ENCODE results near the gene PHLDB1. TPM values are rescaled to one million over a fixed set of nuclear protein-coding genes. Genes with fewer than 3 reads are reported as not detected.
"Not testable (repeated sequence)": the region's sequence is repeated elsewhere in the genome, so short reads cannot be mapped to it uniquely, and the experiment has no call there.

Gene PHLDB1
- total RNA-seq, 4 donors from 2014 or later: 299 to 365 (median 323) TPM

DNA sequence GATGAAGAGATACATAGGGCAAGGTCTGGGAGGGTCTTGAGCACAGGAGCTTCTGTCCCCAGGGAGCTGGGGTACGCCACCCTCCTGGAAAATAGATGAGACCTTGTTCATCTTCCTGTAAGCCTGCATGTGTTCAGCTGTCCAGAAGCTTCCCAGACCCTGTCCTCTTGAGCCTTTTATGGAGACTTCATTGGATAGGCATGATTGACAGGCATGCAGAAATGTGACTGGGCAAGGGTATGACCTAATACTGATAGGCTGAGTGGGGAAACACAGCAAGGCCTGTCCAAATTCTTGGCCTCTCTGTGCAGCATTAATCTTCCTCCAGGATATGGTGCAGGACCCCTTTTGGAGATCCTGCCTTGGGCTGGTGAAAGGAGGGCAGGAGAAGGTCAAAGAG lies 19.5 kb upstream of the PHLDB1 start:
- WGBS, 2 donors: 93 to 100% methylated on average over 1 of the region's 1 CpG
- no peaks in the 10 kb centered on the region for H3K27me3 ChIP-seq
- TF ChIP-seq, protein P1, sequence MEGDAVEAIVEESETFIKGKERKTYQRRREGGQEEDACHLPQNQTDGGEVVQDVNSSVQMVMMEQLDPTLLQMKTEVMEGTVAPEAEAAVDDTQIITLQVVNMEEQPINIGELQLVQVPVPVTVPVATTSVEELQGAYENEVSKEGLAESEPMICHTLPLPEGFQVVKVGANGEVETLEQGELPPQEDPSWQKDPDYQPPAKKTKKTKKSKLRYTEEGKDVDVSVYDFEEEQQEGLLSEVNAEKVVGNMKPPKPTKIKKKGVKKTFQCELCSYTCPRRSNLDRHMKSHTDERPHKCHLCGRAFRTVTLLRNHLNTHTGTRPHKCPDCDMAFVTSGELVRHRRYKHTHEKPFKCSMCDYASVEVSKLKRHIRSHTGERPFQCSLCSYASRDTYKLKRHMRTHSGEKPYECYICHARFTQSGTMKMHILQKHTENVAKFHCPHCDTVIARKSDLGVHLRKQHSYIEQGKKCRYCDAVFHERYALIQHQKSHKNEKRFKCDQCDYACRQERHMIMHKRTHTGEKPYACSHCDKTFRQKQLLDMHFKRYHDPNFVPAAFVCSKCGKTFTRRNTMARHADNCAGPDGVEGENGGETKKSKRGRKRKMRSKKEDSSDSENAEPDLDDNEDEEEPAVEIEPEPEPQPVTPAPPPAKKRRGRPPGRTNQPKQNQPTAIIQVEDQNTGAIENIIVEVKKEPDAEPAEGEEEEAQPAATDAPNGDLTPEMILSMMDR (IDR thresholded peaks at IDR 0.05): no peak
- TF ChIP-seq EP300 (IDR thresholded peaks at IDR 0.05): no peak
- no peaks in the 10 kb centered on the region for H3K9me3 ChIP-seq
- no peak overlapping the region for H3K4me3 ChIP-seq
- H3K27ac ChIP-seq: no peak overlapping the region
- no peak for DNase-seq (ENCODE audit: low spot score in 2 of 2)
- H3K4me1 ChIP-seq: peaks cover 0 to 24% (median 0%) of the 10 kb centered on the region in 4 donors
- H3K36me3 ChIP-seq: peaks cover 0 to 98% (median 8%) of the 10 kb centered on the region in 3 donors

DNA sequence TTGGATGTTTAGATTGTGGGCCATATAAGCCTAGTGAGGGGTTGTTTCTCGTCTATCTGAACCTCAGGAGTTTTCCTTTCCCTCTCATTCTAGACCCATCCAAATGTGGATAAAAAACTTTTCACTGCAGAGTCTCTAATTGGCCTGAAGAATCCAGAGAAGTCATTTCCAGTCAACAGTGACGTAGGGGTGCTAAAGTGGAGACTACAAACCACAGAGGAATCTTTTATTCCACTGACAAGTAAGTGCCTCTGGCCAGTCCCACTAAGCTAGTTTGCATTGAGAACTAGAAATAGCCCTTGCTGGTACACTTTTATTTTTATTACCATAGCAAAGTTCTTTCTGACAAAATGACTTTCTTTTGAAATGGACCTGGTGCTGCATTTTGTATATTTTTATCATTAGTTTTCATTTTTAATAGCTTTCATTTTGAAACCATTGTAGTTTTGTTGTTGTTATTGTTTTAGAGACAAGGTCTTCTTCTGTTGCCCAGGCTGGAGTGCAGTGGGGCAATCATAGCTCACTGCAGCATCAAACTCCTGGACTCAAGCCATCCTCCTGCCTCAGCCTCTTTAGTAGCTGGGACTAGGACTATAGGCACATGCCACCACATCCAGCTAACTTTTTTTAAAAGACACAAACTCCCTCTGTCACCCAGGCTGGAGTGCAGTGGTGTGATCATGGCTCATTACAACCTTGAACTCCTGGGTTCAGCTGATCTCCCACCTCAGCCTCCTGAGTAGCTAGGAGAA lies 14.6 kb upstream of the PHLDB1 start:
- Histone ChIP-seq H3K9me3 (no peaks in the 10 kb centered on the region), H3K36me3 (peaks cover 0 to 90% (median 6%) of the 10 kb centered on the region in 3 donors), H3K27ac (peak overlapping the region; percentile 28 to 89 (median 68)), H3K27me3 (no peaks in the 10 kb centered on the region), H3K4me3 (no peak overlapping the region), H3K4me1 (peaks cover 0 to 60% (median 3%) of the 10 kb centered on the region in 4 donors)
- 32 to 42% methylated on average over 2 of the region's 2 CpGs for WGBS, 2 donors
- DNase-seq (ENCODE audit: low spot score in 2 of 2): peak in 1 of 2 donors; percentile 47
- TF ChIP-seq, protein P1 (IDR thresholded peaks at IDR 0.05): no peak
- peak; percentile 18 to 44 for TF ChIP-seq EP300 (IDR thresholded peaks at IDR 0.05)
- peak in 1 of 2 donors; percentile 25 for TF ChIP-seq POLR2A (IDR thresholded peaks at IDR 0.05)

DNA sequence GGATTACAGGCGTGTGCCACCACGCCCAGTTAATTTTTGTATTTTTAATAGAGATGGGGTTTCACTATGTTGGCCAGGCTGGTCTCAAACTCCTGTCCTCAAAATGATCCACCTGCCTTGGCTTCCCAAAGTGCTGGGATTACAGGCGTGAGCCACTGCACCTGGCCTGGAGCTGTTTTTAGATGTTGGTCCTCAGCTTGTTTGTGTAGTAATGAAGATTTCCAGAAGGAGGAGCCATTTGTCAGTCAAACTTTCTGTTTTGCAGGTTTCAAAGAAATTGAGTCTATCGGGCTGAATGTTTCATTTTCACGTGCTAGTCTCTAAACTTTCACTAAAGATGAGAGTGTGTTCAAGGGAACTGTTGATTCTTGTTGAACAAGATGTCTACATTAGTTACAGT lies 12.4 kb upstream of the PHLDB1 start:
- not testable (repeated sequence) for H3K4me3 ChIP-seq; H3K9me3 ChIP-seq; H3K27me3 ChIP-seq; DNase-seq (ENCODE audit: low spot score in 2 of 2)
- WGBS, 2 donors: 41 to 49% methylated on average over 5 of the region's 5 CpGs
- Histone ChIP-seq H3K36me3 (peaks cover 0 to 90% (median 6%) of the 10 kb centered on the region in 3 donors), H3K4me1 (peaks cover 0 to 60% (median 3%) of the 10 kb centered on the region in 4 donors), H3K27ac (peak overlapping the region in 3 of 4 donors; percentile 15 to 89 (median 84))
- TF ChIP-seq, protein P1 (IDR thresholded peaks at IDR 0.05): peak; percentile 16 to 80 (median 38)
- TF ChIP-seq EP300 (IDR thresholded peaks at IDR 0.05): peak in 1 of 2 donors; percentile 63

DNA sequence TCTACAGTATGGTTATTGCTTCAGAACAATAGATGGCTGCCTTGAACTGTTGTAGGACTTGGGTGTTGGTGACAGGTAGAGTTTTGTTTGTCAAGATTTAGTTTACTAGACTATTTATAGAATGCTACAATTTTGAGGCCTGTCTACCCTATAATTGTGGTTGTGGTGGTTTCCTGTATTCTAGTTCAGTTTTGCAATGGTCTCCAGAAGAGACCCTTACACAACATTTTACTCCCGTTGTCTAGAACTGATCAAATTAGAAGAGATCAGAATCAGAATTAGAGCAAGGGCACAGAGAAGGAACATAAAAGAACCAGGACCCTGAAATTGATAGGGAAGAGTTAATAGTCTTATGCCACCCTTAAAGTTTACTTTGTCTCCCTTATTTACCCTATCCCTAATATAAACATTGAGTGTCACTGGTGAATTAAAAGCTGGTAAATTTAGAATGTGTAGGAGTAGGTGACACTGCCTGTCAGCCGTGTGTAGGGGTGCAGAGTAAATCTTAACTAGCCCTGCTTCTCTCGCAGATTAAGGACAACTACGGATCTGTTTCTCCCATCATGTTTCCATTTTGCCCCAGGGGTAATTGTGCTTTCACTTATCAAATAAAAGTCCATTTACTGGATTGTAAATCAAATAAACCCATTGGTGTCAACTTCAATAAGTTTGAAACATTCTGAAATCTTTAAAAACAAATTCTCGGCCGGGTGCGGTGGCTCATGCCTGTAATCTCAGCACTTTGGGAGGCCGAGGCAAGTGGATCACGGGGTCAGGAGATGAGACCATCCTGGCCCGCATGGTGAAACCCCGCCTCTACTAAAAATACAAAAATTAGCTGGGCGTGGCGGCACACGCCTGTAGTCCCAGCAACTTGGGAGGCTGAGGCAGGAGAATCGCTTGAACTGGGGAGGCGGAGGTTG lies 10.9 kb upstream of the PHLDB1 start:
- Histone ChIP-seq H3K36me3 (peaks cover 0 to 90% (median 6%) of the 10 kb centered on the region in 3 donors), H3K27me3 (no peaks in the 10 kb centered on the region), H3K9me3 (no peaks in the 10 kb centered on the region), H3K4me3 (no peak overlapping the region), H3K27ac (peak overlapping the region in 3 of 4 donors; percentile 20 to 89 (median 67)), H3K4me1 (peaks cover 0 to 51% (median 3%) of the 10 kb centered on the region in 4 donors)
- TF ChIP-seq, protein P1 (IDR thresholded peaks at IDR 0.05): no peak
- TF ChIP-seq EP300 (IDR thresholded peaks at IDR 0.05) (no peak), POLR2A (IDR thresholded peaks at IDR 0.05) (no peak)
- WGBS, 2 donors: 67 to 75% methylated on average over 16 of the region's 16 CpGs
- DNase-seq (ENCODE audit: low spot score in 2 of 2): no peak
